Effector CD8-positive, alpha-beta T cell (primary cell): Measurements from ENCODE around the gene EMILIN3.

Experiments
- DNase-seq: peaks from one replicate; lab custom pipeline; 2025; lab: John Stamatoyannopoulos, UW

The EMILIN3 gene

GRCh38 chr20:41364236-41364855, 2.3 kb downstream of the EMILIN3 start:
- no peak for DNase-seq

GRCh38 chr20:41363601-41364000, 3.0 kb downstream of the EMILIN3 start:
- no peak for DNase-seq

GRCh38 chr20:41362748-41363140, 3.9 kb downstream of the EMILIN3 start:
- no peak for DNase-seq

GRCh38 chr20:41361757-41362747, 4.6 kb downstream of the EMILIN3 start:
- DNase-seq = no peak

GRCh38 chr20:41360831-41361756, 5.5 kb downstream of the EMILIN3 start:
- no peak for DNase-seq

GRCh38 chr20:41359541-41360011, 7.0 kb downstream of the EMILIN3 start:
- DNase-seq = no peak

- DNase-seq = no peak
Observed at GRCh38 chr20:41358717-41359116, 7.9 kb downstream of the EMILIN3 start.

GRCh38 chr20:41358230-41358629, 8.4 kb downstream of the EMILIN3 start:
- DNase-seq = no peak

- DNase-seq = no peak
Observed at GRCh38 chr20:41357424-41358163, 9.0 kb downstream of the EMILIN3 start.

GRCh38 chr20:41356951-41357350, 9.7 kb downstream of the EMILIN3 start:
- no peak for DNase-seq

GRCh38 chr20:41355598-41356203, 10.9 kb downstream of the EMILIN3 start:
- no peak for DNase-seq

- DNase-seq = no peak
Observed at GRCh38 chr20:41355192-41355591, 11.4 kb downstream of the EMILIN3 start.

GRCh38 chr20:41353530-41353929, 13.1 kb downstream of the EMILIN3 start:
- DNase-seq = no peak

- DNase-seq = no peak
Observed at GRCh38 chr20:41352666-41353065, 14.0 kb downstream of the EMILIN3 start.

- no peak for DNase-seq
Observed at GRCh38 chr20:41352106-41352505, 14.5 kb downstream of the EMILIN3 start.

- DNase-seq = no peak
Observed at GRCh38 chr20:41350408-41350962, 16.1 kb downstream of the EMILIN3 start.

GRCh38 chr20:41349943-41350342, 16.7 kb downstream of the EMILIN3 start:
- DNase-seq = no peak

GRCh38 chr20:41349266-41349665, 17.4 kb downstream of the EMILIN3 start:
- DNase-seq = no peak

- no peak for DNase-seq
Observed at GRCh38 chr20:41348430-41349172, 18.0 kb downstream of the EMILIN3 start.
